ENCODE data around the gene TMEM250.

TMEM250 gene

DNA sequence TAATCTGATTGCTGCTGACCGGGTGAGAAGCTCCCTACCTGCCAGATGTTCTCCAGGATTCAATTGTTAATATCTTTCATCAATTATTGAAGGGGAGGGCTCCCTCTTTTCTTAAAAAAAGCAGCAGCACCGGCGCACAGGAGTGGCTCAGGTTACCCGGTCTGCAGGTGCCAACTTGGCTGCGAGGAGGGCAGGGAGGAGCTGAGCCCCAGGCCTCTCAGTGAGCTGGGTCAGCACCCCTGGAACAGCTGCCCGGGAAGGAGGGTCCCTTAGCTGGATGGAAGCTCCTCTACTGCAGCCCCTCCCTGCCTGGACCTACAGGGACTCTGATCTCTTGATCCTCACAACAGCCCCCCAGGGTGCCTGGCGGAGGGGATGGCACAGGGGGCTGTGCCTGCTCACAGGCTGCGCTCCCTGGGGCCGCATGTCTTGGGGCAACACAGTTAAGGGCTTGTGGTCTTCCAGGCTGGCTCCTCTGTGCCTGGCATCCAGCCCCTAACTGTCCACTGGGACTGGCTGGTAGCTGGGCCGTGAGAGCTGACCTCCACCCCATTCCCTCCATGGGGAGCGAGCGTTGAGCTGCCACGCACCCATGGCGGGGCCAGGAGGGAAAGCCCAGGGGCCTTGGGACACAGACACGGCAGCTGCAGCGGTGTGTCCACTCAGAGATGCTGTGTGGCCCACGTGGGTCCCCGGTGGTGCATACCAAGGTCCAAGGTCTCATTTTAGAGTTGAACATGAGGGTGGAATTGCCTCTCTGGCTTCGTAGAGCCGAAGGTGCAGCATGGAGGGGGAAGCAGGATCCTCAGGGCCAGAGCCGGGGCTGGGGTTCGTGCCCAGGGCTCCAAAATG lies 28.6 kb upstream of the TMEM250 start:
- no peak for DNase-seq

DNA sequence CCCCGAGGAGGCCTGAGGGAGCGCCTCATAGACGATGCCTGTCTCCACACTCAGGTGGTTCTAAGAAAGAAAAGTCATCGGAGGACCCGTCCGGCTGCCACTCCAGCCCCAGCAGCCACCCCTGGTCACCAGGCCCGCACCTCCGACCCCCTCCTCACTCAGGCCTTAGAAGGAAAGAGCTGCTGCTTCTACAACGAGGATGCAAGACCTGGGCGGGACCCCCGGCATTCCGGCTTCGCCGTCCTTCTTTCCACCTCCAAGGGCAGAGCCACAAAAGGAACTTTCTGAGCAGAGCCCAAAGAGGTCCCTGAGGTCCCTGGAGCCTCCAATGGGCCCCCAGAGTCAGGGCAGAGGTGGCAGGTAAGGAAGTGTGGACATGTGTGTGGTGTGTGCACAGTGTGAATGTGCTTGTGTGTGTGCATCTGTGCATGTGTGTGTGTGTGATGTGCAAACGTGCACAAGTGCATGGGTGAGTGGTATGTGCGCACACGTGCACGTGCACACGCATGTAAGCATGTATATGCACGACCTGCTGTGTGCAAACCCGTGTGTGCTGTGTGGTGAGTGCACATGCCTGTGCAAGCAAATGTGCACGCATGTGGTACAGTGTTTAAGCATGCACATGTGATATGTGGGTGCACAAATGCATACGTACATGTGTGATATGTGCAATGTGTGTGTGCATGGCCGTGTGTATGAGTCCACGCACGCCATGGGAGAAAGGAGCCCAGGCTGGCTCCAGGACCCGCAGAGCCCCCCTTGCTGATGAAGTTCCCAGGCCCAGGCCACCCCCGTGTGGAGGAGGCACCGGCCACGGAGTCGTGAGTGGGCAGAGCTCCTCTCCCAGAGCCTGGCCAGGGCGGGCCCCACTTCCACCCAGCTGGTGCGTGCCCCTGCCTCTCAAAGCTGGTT lies 27.7 kb upstream of the TMEM250 start:
- DNase-seq = no peak

DNA sequence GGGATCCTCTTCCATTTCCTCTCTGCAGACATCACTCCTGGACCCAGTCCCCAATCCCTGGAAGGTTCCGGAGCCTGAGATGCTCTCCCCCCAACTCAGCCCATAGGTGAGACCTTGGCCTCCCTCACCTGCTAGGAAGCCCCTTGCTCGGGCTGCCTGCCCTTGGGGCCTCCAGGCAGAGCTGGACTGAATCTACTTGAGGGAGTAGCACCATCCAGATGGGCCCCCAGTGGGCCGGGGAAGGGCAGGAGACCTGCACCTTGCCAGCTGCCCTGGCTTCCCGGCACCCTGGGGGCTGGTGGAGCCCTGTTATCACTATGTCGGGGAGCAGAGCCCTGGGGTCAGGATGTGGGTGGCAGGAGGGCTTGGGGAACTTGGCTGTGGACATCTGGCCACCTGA lies 26.9 kb upstream of the TMEM250 start:
- DNase-seq = no peak

DNA sequence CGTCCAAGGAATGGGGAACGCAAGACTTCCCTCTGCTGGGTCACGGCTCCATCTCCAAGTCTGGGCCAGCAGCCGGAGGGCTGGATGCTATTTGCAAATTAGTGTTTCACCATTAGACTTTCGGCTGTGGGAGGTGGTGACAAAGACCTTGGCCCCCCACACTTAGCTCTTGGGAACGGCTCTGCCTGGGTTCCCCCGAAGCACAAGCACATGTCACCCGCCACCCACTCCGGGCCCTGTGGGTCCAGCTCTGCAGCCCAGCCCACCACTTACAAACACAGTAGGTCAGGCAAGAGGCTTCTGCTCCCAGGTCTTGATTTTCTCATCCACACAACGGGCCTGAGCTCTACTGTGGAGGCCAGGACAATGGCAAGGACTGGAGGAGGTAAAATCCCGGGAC lies 25.8 kb upstream of the TMEM250 start:
- no peak for DNase-seq

DNA sequence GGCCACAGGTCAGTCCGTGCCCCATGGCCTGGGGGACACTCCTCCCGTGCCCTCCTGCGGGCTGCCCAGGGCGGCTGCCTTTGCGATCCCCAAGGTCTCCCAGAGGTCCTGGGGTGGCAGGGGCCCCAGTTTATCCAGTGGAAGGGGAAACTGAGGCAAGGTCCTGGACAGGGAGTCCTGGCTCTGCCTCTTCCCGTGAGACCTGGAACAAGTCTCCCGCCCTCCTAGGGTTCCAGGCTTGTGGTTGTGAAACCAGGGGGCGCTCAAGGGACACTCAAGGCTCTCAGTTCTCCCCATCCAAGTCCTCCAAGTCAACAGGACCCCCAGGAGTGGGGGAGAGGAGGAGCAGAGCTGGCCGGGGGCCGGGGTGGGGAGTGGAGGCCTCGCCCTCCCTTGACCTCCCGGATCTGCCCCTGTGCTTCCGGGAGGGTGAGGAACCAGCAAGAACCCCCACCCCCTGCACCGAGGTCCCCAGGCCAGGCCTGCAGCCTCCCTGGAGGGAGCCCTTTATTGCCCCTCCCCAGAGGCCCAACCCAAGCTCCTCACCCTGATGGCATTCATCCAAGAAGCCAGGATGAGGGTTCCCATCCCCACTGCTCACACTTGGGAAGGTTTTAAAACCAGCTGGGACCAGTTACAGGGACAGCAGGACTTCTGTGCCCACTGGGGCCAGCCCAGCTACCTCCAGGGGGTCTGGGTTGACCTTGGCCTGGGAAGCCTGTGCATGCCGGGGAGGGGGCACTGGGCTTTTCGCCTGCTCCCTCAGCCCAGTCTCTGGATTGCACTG lies 24.7 kb upstream of the TMEM250 start:
- DNase-seq = no peak

DNA sequence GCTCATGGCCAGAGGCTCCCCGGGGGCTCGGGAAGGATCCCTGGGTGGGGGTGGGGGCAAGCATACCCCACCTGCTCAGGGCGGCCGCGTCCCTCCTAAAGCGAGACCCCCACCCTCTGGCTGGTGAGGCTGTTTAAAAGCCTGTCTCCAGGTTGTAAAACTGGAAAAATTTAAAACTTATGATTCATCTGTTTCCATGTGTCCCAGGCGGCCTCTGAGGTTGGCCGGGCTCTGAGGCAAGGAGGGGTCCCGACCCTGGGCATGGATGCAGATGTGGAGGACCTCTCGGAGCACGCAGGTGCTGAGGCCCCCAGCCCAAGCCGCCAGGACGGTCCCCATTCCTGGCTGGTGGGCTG lies 24.2 kb upstream of the TMEM250 start:
- DNase-seq = no peak

DNA sequence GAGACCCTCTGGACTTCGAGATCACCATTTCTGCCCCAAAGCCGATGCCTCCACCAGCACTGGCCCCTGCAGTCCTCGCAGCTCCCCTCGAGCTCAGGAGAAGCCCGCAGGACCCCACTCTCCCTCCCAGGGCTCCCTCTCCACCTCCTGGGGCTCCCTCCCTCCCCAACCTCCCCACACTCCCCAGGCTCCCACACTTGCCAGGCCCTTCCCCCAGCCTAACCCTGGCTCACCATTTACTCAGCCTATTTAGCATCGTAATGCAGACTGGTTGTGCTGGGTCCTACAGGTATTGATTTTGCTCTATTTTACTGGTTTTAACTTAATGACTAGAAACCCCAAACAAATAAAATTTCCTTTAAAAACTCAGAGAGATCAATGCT lies 23.7 kb upstream of the TMEM250 start:
- DNase-seq = no peak

DNA sequence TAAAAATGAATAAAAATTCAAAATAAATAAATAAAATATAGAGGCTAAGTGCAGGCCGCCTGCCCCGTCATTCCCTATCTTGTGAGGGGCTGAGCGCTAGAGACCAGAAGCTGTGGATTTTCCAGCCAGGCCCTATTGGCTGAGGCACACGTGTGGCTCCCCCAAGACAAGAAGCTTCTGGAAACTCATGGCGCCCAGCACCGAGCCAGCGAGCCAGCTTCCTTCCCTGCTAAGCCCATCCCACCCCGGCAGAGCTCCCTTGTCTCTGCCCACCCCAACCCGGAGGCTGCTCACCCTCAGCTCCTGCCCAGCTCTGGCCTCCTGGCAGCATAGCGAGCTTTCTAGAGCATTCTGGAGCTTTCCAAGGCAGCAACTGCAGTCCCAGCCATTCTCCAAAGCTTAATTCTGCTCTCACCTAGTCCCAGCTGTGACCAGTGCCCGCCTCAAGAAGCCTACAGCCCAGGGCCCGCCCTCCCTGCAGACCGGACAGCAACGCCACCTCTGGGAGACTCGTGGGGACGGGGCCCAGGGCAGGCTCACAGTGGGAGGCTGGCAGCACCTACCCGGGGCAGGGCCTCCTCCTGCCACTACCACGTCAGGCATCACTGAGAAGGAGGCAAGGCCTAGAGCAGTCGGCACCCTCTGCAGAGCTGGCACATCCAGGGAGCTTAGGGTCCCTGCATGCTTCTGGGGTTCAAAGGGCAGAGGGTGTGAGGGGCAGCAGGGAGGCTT lies 23.2 kb upstream of the TMEM250 start:
- no peak for DNase-seq

DNA sequence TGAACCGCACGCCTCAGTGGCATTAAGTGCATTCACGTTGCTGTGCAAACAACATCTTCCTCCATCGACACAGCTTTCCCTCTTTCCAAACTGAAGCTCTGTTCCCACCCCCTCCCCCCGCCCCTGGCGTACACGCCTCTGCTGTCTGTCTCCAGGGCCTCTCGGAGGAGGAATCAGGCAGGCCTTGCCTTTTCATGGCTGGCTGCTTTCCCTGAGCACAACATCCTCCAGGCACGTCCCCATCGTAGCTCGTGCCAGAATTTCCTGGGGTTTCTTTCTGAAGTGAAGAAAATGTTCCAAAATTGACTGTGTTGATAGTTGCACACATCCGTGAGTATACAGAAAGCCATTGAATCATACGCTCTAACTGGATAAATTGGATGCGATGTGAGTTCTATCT lies 22.3 kb upstream of the TMEM250 start:
- no peak for DNase-seq

DNA sequence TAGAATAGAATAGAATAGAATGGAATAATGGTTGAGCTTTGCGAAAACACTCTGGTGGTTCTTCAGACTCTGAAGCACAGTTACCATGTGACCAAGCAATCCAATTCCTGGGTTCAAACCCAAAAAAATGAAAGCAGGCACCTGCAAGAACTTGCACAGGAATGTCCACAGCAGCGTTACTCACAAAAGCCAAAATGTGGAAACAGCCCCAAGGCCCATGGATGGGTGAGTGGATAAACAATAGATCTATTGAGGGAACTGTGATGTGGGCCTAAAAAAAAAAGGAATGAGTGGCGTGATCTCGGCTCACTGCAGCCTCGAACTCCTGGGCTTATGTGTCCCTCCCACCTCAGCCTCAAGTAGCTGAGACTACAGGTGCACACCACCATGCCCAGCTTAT lies 21.4 kb upstream of the TMEM250 start:
- no peak for DNase-seq

DNA sequence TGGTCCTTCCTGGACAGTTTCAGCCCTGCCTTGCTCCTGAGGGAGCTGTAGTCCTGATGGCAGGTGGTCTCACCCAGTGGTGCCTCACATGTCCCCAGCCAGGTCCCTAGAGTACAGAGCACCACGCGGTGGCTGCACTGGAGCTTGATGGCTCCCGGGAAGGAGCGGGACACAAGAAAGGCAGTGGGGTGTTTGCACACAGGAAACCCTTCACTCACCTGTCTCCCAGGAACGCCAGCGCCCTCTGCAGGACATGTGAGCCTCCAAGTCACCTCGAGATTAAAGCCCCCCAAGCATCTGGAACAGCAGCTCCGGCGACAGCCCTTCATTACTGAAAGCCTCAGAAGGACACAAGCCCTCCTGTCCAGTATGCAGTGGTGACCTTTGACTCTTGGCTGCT lies 19.9 kb upstream of the TMEM250 start:
- DNase-seq = no peak

DNA sequence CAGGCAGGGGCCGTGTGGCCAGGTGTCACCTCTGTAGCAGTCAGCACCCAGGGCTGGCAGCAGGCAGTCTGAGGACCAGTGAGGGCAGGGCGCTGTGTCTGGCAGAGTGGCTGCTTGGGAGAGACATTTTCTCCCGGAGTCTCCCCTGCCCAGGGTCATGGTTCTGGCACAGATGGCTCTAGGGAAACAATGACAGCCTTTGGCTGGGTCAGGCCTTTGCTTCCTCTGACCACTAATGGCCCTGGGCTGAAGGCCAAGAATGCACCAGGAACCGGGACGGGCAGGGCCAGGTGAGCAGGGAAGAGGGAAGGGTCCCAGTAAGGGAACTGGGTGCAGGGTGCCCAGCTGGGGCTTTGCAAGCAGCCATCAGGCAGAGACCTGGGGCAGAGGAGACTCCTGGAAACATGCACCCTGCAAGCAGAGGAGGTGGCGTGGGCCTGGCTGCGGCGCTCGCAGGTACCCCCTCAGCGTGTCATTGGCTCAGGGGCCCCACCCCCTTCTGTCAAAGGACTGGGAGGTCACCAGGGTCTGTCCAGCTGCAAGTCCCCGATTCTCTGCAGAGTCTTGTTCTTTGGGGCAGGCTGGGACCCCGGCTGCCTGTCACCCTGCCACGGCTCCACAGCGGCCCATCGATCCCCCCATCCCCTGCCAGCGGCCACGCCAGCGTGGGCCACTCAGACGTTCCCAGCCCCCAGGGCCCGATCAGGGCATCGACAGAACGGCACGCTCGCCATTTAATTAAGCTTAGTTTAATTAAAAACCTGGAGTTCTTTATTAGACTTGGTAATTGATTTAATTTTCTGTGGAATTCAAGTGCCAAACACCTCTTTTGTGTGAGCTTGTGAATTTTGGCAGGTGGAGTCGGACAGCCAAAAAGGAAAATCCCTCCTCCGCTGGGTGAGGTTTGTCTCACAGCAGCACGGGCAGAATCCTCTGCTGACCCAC lies 18.9 kb upstream of the TMEM250 start:
- DNase-seq = no peak

DNA sequence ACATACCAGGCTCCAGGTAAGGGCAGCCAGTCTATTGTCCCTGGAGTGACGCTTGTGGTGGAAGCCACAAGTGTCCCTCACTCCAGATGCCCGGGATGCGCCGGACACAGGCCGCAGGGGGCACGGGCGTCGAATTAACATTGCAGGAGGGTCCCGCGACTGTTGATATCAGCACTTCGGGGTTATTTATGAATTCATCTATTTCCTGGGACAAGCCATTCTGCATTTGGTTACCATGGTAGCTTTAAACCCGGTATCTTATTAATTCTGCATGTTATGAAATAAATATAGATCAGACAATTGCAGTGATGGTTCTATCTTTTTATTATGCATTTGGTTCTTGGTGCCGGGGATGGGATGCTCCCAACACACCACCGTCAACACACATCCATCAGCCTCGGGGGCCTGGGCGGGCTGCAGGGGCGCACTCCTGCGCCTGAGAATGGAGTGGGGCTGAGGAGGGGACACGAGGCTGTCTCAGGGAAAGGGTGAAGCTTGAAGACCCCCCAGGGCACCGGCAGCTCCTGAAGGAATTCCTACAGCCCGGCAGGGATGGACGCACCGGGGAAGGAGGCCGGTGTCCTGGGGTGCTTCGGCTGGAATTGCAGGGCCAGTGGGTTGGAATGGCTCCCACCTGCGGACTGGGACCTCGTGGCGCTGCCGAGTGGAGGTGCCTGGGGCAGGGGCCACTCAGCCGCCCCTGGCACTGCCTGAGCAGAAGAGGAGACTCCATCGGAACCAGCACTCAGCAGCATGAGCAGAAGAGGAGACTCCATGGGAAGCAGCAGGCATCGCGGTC lies 17.7 kb upstream of the TMEM250 start:
- no peak for DNase-seq

DNA sequence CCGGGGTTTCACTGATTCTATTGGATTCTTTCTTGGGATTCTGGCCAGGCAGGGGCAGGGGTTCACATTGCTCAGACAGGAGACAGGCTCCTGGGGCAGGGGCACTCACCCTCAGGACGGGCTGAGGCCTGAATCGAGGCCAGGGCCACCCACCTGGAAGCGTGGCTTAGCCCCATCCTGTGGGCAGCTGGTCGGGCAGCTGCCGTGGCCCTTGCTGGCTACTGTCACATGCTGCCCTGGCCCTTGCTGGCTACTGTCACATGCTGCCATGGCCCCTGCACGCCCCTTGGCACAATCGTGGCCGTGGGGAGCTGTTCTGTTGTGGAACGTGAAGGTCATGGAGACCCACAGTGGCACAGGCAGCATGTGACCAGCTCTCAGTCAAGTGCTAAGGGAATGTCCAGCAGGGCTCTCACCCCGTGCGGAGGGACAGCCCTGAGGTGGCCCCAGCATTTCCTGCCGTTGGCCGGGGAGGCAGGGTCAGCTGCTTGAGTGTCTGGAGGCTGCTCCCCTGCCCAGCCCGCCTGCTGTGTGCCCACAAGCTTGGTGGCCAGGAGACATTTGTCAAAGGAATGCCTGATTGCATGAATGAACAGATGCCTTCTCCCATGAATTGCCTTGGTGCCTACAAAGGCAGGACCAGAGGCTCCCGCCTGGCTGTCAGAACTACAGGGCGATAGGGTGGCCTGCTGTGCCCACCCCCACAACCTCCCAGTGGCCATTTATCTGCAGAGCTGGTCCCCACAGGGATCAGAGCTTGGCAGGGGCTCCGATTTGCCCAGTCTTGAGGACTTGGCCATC lies 16.9 kb upstream of the TMEM250 start:
- DNase-seq = no peak

DNA sequence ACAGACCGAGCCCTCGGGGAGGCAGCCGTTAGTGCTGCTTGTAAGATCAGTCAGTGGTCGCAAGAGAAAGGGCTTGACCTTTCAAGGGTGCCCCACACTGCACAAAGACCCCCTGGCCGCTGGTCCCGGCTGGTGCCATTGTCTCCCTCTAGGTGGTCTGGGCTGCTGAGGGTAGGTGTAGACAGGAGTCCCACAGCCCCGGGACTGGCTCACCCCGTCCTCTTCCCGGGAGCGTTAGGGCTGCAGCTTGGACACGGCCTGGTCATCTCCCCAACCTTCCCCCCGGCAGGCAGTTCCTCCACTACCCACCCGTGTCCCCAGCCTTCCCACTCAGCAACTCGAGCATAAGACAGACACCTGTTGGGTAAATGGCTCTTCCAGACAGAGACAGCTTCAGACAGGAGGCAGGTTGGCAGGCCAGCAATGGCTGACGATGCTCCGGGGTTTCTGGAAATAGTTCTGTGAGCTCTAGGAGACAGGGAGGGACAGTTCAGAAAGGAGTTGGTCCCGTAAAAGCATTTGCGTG lies 15.3 kb upstream of the TMEM250 start:
- DNase-seq = no peak

DNA sequence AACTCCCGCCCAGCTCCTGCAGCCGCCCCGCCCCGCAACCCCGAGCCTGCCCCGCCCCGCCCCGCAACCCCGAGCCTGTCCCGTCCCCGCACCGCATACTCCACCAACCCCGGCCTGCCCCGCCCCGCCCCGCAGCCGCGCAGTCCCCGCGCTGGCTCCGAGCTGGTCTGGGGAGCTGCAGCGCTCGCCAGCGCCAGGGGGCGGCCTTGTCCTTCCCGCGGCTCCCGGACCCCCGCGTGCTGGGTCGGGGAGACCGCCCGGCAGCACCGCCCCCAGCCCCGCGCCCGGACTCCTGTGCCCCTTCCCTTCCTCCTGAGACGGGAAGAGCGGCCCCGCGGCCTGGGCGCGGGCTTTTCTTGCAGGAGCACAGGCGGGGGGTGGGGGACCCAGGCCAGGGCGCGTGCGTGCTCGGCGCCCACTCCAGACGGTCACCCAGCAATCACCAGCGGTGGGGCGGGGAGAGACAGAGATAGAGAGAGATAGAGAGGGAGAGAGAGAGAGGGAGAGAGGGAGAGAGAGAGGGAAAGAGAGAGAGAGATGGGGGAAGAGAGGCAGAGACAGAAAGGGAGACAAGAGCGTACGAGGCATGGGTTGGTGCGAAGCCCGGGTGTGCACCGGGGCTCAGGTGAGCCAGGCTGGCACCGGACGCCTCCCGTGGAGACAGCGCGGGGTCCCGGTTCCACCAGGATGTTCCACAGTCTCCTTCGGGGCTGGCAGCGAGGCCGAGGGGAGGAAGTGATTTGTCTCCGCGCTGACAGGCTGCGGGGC lies 14.7 kb upstream of the TMEM250 start:
- no peak for DNase-seq

DNA sequence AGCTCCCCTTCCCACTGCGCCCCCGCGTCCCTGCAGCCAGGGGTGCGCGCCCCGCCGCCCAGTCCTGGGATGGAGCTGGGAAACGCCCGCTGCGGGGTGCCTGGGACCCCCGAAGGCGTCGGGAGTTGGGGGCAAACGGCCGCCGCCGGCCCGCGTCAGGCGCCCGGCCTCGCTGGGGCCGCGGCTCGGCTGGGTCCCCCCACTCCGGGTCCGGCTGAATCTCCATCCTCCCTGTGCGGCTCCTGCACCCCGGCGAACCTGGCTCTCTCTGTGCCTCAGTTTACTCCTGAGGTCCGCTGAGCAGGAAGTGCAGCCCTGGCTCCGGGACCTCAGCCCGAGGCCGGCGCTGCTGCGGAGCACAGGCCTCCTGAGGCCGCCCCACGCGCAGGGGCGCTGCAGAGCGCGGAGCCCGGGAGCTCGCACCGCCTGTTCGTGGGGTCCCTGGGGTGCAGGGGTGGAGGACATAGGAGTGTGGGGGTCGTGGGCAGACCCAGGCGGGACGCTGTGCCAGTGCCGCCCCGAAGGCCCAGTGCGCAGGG lies 13.9 kb upstream of the TMEM250 start:
- DNase-seq = no peak

All from CD4-positive, alpha-beta T cell treated with Interleukin-15 for 1 hour (primary cell).